ENCODE measurements around the gene RBM8A.
A peak's percentile ranks its signal among the peaks of the same experiment; 100 is the strongest.

The RBM8A gene

DNA sequence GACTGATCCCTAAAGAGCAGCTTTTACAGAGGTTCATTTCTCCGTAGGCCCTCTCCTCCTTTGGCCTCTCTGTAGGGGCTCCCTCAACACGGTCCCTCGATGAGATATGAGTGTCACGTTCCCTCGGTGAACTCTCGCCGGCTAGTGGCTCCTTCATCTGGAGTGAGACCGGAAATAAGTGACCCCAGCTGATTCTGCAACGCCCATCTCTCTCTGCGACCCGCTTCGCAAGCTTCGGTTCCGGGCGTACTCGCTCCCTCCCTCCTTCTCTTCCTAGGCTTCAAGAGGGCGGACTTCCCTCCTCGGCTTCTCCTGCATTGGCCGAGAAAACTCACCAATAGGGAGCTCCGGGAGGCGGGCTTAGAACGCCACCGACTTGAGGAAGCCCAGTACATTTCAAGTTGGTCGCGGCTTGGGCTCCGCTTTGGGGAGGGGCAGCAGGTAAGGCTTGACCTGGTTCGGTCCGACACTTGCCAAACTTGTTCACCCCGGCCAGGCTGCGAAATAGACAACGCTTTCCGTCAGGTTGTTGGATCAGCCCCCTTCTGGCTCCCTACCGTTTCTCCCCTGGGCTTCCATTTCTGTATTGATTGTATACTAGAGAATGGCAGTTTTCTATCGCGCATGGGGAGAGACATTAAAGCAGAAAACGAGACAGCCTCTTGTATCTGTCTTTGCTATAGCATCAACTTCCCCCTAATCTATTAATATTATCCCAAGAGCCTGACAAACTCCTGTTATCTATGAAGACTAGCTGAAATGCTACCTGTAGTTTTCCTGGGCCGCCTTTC, 37.2 kb upstream of the RBM8A start, which contains the start of the genes ANKRD34A and POLR3GL (continued):
- TF ChIP-seq, protein P1, sequence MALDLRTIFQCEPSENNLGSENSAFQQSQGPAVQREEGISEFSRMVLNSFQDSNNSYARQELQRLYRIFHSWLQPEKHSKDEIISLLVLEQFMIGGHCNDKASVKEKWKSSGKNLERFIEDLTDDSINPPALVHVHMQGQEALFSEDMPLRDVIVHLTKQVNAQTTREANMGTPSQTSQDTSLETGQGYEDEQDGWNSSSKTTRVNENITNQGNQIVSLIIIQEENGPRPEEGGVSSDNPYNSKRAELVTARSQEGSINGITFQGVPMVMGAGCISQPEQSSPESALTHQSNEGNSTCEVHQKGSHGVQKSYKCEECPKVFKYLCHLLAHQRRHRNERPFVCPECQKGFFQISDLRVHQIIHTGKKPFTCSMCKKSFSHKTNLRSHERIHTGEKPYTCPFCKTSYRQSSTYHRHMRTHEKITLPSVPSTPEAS (tag by site-specific recombination; IDR thresholded peaks at IDR 0.05) = no peak
- TF ChIP-seq, protein P2, sequence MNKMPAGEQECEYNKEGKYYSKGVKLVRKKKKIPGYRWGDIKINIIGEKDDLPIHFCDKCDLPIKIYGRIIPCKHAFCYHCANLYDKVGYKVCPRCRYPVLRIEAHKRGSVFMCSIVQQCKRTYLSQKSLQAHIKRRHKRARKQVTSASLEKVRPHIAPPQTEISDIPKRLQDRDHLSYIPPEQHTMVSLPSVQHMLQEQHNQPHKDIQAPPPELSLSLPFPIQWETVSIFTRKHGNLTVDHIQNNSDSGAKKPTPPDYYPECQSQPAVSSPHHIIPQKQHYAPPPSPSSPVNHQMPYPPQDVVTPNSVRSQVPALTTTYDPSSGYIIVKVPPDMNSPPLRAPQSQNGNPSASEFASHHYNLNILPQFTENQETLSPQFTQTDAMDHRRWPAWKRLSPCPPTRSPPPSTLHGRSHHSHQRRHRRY (tag by site-specific recombination; IDR thresholded peaks at IDR 0.05) = no peak
- TF ChIP-seq ZNF23 (tag by site-specific recombination; IDR thresholded peaks at IDR 0.05; ENCODE audit: borderline replicate concordance) = no peak
- TF ChIP-seq ZIC2 (tag by site-specific recombination; IDR thresholded peaks at IDR 0.05) = no peak
- TF ChIP-seq, protein P3, sequence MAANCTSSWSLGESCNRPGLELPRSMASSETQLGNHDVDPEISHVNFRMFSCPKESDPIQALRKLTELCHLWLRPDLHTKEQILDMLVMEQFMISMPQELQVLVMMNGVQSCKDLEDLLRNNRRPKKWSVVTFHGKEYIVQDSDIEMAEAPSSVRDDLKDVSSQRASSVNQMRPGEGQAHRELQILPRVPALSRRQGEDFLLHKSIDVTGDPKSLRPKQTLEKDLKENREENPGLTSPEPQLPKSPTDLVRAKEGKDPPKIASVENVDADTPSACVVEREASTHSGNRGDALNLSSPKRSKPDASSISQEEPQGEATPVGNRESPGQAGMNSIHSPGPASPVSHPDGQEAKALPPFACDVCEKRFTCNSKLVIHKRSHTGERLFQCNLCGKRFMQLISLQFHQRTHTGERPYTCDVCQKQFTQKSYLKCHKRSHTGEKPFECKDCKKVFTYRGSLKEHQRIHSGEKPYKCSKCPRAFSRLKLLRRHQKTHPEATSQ (tag by site-specific recombination; IDR thresholded peaks at IDR 0.05) = no peak
- TF ChIP-seq, protein P4, sequence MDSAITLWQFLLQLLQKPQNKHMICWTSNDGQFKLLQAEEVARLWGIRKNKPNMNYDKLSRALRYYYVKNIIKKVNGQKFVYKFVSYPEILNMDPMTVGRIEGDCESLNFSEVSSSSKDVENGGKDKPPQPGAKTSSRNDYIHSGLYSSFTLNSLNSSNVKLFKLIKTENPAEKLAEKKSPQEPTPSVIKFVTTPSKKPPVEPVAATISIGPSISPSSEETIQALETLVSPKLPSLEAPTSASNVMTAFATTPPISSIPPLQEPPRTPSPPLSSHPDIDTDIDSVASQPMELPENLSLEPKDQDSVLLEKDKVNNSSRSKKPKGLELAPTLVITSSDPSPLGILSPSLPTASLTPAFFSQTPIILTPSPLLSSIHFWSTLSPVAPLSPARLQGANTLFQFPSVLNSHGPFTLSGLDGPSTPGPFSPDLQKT (IDR thresholded peaks at IDR 0.05; ENCODE audit: borderline replicate concordance, low read depth, low read length) = no peak
- TF ChIP-seq, protein P5, sequence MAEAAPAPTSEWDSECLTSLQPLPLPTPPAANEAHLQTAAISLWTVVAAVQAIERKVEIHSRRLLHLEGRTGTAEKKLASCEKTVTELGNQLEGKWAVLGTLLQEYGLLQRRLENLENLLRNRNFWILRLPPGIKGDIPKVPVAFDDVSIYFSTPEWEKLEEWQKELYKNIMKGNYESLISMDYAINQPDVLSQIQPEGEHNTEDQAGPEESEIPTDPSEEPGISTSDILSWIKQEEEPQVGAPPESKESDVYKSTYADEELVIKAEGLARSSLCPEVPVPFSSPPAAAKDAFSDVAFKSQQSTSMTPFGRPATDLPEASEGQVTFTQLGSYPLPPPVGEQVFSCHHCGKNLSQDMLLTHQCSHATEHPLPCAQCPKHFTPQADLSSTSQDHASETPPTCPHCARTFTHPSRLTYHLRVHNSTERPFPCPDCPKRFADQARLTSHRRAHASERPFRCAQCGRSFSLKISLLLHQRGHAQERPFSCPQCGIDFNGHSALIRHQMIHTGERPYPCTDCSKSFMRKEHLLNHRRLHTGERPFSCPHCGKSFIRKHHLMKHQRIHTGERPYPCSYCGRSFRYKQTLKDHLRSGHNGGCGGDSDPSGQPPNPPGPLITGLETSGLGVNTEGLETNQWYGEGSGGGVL (tag by site-specific recombination; IDR thresholded peaks at IDR 0.05) = no peak
- 0 out of 2 replicates have a peak, but pooled peaks have one; percentile 24 for TF ChIP-seq ZNF596 (tag by site-specific recombination; IDR thresholded peaks at IDR 0.05)
- no peak for TF ChIP-seq ZNF266 (tag by site-specific recombination; IDR thresholded peaks at IDR 0.05; ENCODE audit: low read depth)
- TF ChIP-seq ZNF157 (tag by site-specific recombination; IDR thresholded peaks at IDR 0.05) = no peak
- TF ChIP-seq ZNF423 (tag by site-specific recombination; IDR thresholded peaks at IDR 0.05) = no peak
- no peak for TF ChIP-seq MEIS1 (CRISPR knock-in tag; IDR thresholded peaks at IDR 0.05; ENCODE audit: borderline replicate concordance)
- no peak for TF ChIP-seq ZNF138 (tag by site-specific recombination; IDR thresholded peaks at IDR 0.05; ENCODE audit: borderline replicate concordance)
- no peak for TF ChIP-seq ZNF768 (tag by site-specific recombination; IDR thresholded peaks at IDR 0.05)
- TF ChIP-seq ZBTB7A (tag by site-specific recombination; IDR thresholded peaks at IDR 0.05; ENCODE audit: low read depth) = no peak
- no peak for TF ChIP-seq ZNF223 (tag by site-specific recombination; IDR thresholded peaks at IDR 0.05)
- no peak for TF ChIP-seq ZNF777 (tag by site-specific recombination; IDR thresholded peaks at IDR 0.05; ENCODE audit: borderline replicate concordance)
- TF ChIP-seq ZBTB20 (tag by site-specific recombination; IDR thresholded peaks at IDR 0.05) = peak; percentile 57; the same call in 1 of the 2 replicates
- TF ChIP-seq KLF16 (tag by site-specific recombination; IDR thresholded peaks at IDR 0.05) = no peak
- TF ChIP-seq, protein P6, sequence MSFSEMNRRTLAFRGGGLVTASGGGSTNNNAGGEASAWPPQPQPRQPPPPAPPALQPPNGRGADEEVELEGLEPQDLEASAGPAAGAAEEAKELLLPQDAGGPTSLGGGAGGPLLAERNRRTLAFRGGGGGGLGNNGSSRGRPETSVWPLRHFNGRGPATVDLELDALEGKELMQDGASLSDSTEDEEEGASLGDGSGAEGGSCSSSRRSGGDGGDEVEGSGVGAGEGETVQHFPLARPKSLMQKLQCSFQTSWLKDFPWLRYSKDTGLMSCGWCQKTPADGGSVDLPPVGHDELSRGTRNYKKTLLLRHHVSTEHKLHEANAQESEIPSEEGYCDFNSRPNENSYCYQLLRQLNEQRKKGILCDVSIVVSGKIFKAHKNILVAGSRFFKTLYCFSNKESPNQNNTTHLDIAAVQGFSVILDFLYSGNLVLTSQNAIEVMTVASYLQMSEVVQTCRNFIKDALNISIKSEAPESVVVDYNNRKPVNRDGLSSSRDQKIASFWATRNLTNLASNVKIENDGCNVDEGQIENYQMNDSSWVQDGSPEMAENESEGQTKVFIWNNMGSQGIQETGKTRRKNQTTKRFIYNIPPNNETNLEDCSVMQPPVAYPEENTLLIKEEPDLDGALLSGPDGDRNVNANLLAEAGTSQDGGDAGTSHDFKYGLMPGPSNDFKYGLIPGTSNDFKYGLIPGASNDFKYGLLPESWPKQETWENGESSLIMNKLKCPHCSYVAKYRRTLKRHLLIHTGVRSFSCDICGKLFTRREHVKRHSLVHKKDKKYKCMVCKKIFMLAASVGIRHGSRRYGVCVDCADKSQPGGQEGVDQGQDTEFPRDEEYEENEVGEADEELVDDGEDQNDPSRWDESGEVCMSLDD (tag by site-specific recombination; IDR thresholded peaks at IDR 0.05) = no peak
- TF ChIP-seq ZNF24 (tag by site-specific recombination; IDR thresholded peaks at IDR 0.05) = no peak
- no peak for TF ChIP-seq ZNF701 (tag by site-specific recombination; IDR thresholded peaks at IDR 0.05)
- TF ChIP-seq ZFP37 (tag by site-specific recombination; IDR thresholded peaks at IDR 0.05) = no peak
- TF ChIP-seq, protein P7, sequence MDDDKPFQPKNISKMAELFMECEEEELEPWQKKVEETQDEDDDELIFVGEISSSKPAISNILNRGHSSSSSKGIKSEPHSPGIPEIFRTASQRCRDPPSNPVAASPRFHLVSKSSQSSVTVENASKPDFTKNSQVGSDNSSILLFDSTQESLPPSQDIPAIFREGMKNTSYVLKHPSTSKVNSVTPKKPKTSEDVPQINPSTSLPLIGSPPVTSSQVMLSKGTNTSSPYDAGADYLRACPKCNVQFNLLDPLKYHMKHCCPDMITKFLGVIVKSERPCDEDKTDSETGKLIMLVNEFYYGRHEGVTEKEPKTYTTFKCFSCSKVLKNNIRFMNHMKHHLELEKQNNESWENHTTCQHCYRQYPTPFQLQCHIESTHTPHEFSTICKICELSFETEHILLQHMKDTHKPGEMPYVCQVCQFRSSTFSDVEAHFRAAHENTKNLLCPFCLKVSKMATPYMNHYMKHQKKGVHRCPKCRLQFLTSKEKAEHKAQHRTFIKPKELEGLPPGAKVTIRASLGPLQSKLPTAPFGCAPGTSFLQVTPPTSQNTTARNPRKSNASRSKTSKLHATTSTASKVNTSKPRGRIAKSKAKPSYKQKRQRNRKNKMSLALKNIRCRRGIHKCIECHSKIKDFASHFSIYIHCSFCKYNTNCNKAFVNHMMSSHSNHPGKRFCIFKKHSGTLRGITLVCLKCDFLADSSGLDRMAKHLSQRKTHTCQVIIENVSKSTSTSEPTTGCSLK (tag by site-specific recombination; IDR thresholded peaks at IDR 0.05) = no peak
